IPS-20b (cell line): ENCODE data around the gene CASK.

Source experiments
- H3K27ac ChIP-seq: one replicate; pipeline ENCODE4 v1.5.1; 2013; ENCODE audit warnings: low read length
- H3K27me3 ChIP-seq: 2 replicates; pipeline ENCODE4 v1.6.1; 2013; ENCODE audit warnings: mild to moderate bottlenecking, low read length, inconsistent platforms; ENCODE audit not compliant: insufficient read depth
- H3K36me3 ChIP-seq: 2 replicates; pipeline ENCODE4 v1.6.1; 2013; ENCODE audit warnings: low read depth, mild to moderate bottlenecking, inconsistent platforms, low read length, moderate library complexity; ENCODE audit not compliant: insufficient read depth
- H3K4me1 ChIP-seq: 2 replicates; pipeline ENCODE4 v1.6.1; 2013; ENCODE audit warnings: mild to moderate bottlenecking, control low read depth, inconsistent platforms, low read length, moderate library complexity; ENCODE audit not compliant: insufficient read depth
- H3K4me3 ChIP-seq: 2 replicates; pipeline ENCODE4 v1.5.1; 2013; ENCODE audit warnings: mild to moderate bottlenecking, low read length, inconsistent platforms
- H3K9ac ChIP-seq: 2 replicates; pipeline ENCODE4 v1.6.1; 2013; ENCODE audit warnings: low read depth, mild to moderate bottlenecking, inconsistent platforms, low read length, moderate library complexity
- H3K9me3 ChIP-seq: 2 replicates; pipeline ENCODE4 v1.6.1; 2013; ENCODE audit warnings: mild to moderate bottlenecking, low read depth, low read length, inconsistent platforms; ENCODE audit not compliant: insufficient read depth

CASK gene

GRCh38 chrX:41542536-41542935 lies 380.8 kb downstream of the CASK start:
- H3K36me3 ChIP-seq, result peaks cover 3% of the 10 kb centered on the region; the same call in 1 of the 2 replicates
- no peak overlapping the region for H3K27ac ChIP-seq
- H3K27me3 ChIP-seq, result no peaks in the 10 kb centered on the region
- H3K4me1 ChIP-seq, result no peaks in the 10 kb centered on the region
- no peak overlapping the region for H3K9ac ChIP-seq
- H3K4me3 ChIP-seq, result no peak overlapping the region
- no peaks in the 10 kb centered on the region for H3K9me3 ChIP-seq

- Histone ChIP-seq H3K4me1 (no peaks in the 10 kb centered on the region), H3K36me3 (peaks cover 3% of the 10 kb centered on the region; the same call in 1 of the 2 replicates), H3K9me3 (no peaks in the 10 kb centered on the region)
Measured at GRCh38 chrX:41542135-41542534, 381.2 kb downstream of the CASK start.

GRCh38 chrX:41541386-41541785 lies 382.0 kb downstream of the CASK start:
- no peak overlapping the region for H3K9ac ChIP-seq
- H3K4me3 ChIP-seq, result no peak overlapping the region
- H3K4me1 ChIP-seq, result no peaks in the 10 kb centered on the region
- H3K27me3 ChIP-seq, result no peaks in the 10 kb centered on the region
- H3K36me3 ChIP-seq, result peaks cover 3% of the 10 kb centered on the region; the same call in 1 of the 2 replicates
- H3K9me3 ChIP-seq, result no peaks in the 10 kb centered on the region
- no peak overlapping the region for H3K27ac ChIP-seq

More at GRCh38 chrX:41542135-41542534, 381.2 kb downstream of the CASK start:
- Histone ChIP-seq H3K27me3 (no peaks in the 10 kb centered on the region), H3K27ac (no peak overlapping the region), H3K4me3 (no peak overlapping the region), H3K9ac (no peak overlapping the region)

GRCh38 chrX:41538707-41539106 lies 384.6 kb downstream of the CASK start:
- Histone ChIP-seq H3K36me3 (peaks cover 3% of the 10 kb centered on the region; the same call in 1 of the 2 replicates), H3K4me3 (no peak overlapping the region), H3K27me3 (no peaks in the 10 kb centered on the region), H3K9me3 (no peaks in the 10 kb centered on the region), H3K4me1 (no peaks in the 10 kb centered on the region), H3K27ac (no peak overlapping the region), H3K9ac (no peak overlapping the region)

- no peaks in the 10 kb centered on the region for H3K27me3 ChIP-seq
- H3K36me3 ChIP-seq, result peaks cover 23% of the 10 kb centered on the region
- no peak overlapping the region for H3K9ac ChIP-seq
- H3K4me1 ChIP-seq, result no peaks in the 10 kb centered on the region
- H3K27ac ChIP-seq, result no peak overlapping the region
- no peak overlapping the region for H3K4me3 ChIP-seq
- H3K9me3 ChIP-seq, result no peaks in the 10 kb centered on the region
Measured at GRCh38 chrX:41530085-41530484, 393.3 kb downstream of the CASK start.

GRCh38 chrX:41529221-41529620 lies 394.1 kb downstream of the CASK start:
- H3K9ac ChIP-seq, result no peak overlapping the region
- no peaks in the 10 kb centered on the region for H3K27me3 ChIP-seq
- H3K4me1 ChIP-seq, result no peaks in the 10 kb centered on the region
- H3K9me3 ChIP-seq, result no peaks in the 10 kb centered on the region
- no peak overlapping the region for H3K27ac ChIP-seq
- H3K4me3 ChIP-seq, result no peak overlapping the region
- peaks cover 23% of the 10 kb centered on the region for H3K36me3 ChIP-seq

- Histone ChIP-seq H3K9ac (no peak overlapping the region), H3K4me1 (no peaks in the 10 kb centered on the region)
Measured at GRCh38 chrX:41528784-41529183, 394.6 kb downstream of the CASK start.

GRCh38 chrX:41526925-41527324 lies 396.4 kb downstream of the CASK start:
- no peaks in the 10 kb centered on the region for H3K9me3 ChIP-seq
- no peak overlapping the region for H3K27ac ChIP-seq
- no peaks in the 10 kb centered on the region for H3K27me3 ChIP-seq
- peaks cover 3% of the 10 kb centered on the region; the same call in 1 of the 2 replicates for H3K4me1 ChIP-seq
- no peak overlapping the region for H3K9ac ChIP-seq
- no peak overlapping the region for H3K4me3 ChIP-seq
- H3K36me3 ChIP-seq, result peaks cover 37% of the 10 kb centered on the region

More at GRCh38 chrX:41528784-41529183, 394.6 kb downstream of the CASK start:
- Histone ChIP-seq H3K27ac (no peak overlapping the region), H3K4me3 (no peak overlapping the region), H3K36me3 (peaks cover 23% of the 10 kb centered on the region), H3K9me3 (no peaks in the 10 kb centered on the region), H3K27me3 (no peaks in the 10 kb centered on the region)

GRCh38 chrX:41526271-41526670 lies 397.1 kb downstream of the CASK start:
- peaks cover 7% of the 10 kb centered on the region; the same call in 1 of the 2 replicates for H3K4me1 ChIP-seq
- peaks cover 37% of the 10 kb centered on the region for H3K36me3 ChIP-seq
- no peak overlapping the region for H3K27ac ChIP-seq
- no peaks in the 10 kb centered on the region for H3K9me3 ChIP-seq
- H3K4me3 ChIP-seq, result no peak overlapping the region
- H3K27me3 ChIP-seq, result no peaks in the 10 kb centered on the region
- H3K9ac ChIP-seq, result no peak overlapping the region

- Histone ChIP-seq H3K27me3 (no peaks in the 10 kb centered on the region), H3K36me3 (peaks cover 20% of the 10 kb centered on the region), H3K4me1 (peaks cover 7% of the 10 kb centered on the region; the same call in 1 of the 2 replicates), H3K4me3 (no peak overlapping the region), H3K9ac (no peak overlapping the region), H3K27ac (no peak overlapping the region), H3K9me3 (no peaks in the 10 kb centered on the region)
Measured at GRCh38 chrX:41522671-41523070, 400.7 kb downstream of the CASK start.

GRCh38 chrX:41522081-41522480 lies 401.3 kb downstream of the CASK start:
- Histone ChIP-seq H3K9me3 (no peaks in the 10 kb centered on the region), H3K4me3 (no peak overlapping the region), H3K27ac (no peak overlapping the region), H3K9ac (no peak overlapping the region), H3K36me3 (peaks cover 20% of the 10 kb centered on the region), H3K27me3 (no peaks in the 10 kb centered on the region), H3K4me1 (peaks cover 10% of the 10 kb centered on the region; the same call in 1 of the 2 replicates)

- H3K4me1 ChIP-seq, result peaks cover 16% of the 10 kb centered on the region; the same call in 1 of the 2 replicates
- H3K9me3 ChIP-seq, result no peaks in the 10 kb centered on the region
- H3K27me3 ChIP-seq, result no peaks in the 10 kb centered on the region
- H3K4me3 ChIP-seq, result no peak overlapping the region
- no peak overlapping the region for H3K9ac ChIP-seq
- H3K27ac ChIP-seq, result no peak overlapping the region
- H3K36me3 ChIP-seq, result peaks cover 20% of the 10 kb centered on the region
Measured at GRCh38 chrX:41519468-41519867, 403.9 kb downstream of the CASK start.
